GM12892 (cell line): ENCODE data around the gene SLC12A6.

Experiments used
- POLR2A ChIP-seq: IDR thresholded peaks from 2 replicates; pipeline ENCODE4 v1.6.1; 2011; ENCODE audit warnings: low read depth, low read length, control low read depth
- POLR2AphosphoS5 ChIP-seq: IDR thresholded peaks from 2 replicates; pipeline ENCODE4 v1.6.1; 2011; ENCODE audit warnings: low read depth, low read length, control low read depth

- no peak for TF ChIP-seq POLR2AphosphoS5
- no peak for TF ChIP-seq POLR2A
Measured at GRCh38 chr15:34275154-34275553, 62.4 kb downstream of the SLC12A6 start.
